ENCODE data around the gene PRDM16. TPM values are rescaled to one million over a fixed set of nuclear protein-coding genes. Genes with fewer than 3 reads are reported as not detected.

PRDM16 gene
- total and polyA plus RNA-seq, 2 experiments from 2014 or later: 41.8 to 55.8 TPM

- H3K27ac ChIP-seq: peak overlapping the region; percentile 75
- H3K4me1 ChIP-seq (ENCODE audit: low read depth): peaks cover 16% of the 10 kb centered on the region
- peak in 1 of 2 donors; percentile 45 for DNase-seq (ENCODE audit: low read depth in 1 of 2, low spot score in 1 of 2)
- H3K4me3 ChIP-seq: no peak overlapping the region
- H3K27me3 ChIP-seq: no peaks in the 10 kb centered on the region
- no peaks in the 10 kb centered on the region for H3K9me3 ChIP-seq (ENCODE audit: low read depth)
- no peak for TF ChIP-seq CTCF (IDR thresholded peaks at IDR 0.05; ENCODE audit: low read depth, low read length)
- H3K36me3 ChIP-seq: peaks cover 23% of the 10 kb centered on the region
Observed at GRCh38 chr1:3423896-3424611, 355.1 kb downstream of the PRDM16 start.

GRCh38 chr1:3425486-3426215 lies 356.6 kb downstream of the PRDM16 start:
- Histone ChIP-seq H3K27ac (no peak overlapping the region), H3K4me1 (ENCODE audit: low read depth) (peaks cover 16% of the 10 kb centered on the region), H3K27me3 (no peaks in the 10 kb centered on the region), H3K4me3 (no peak overlapping the region), H3K9me3 (ENCODE audit: low read depth) (no peaks in the 10 kb centered on the region), H3K36me3 (peaks cover 18% of the 10 kb centered on the region)
- DNase-seq (ENCODE audit: low read depth in 1 of 2, low spot score in 1 of 2): no peak
- no peak for TF ChIP-seq CTCF (IDR thresholded peaks at IDR 0.05; ENCODE audit: low read depth, low read length)

- peaks cover 16% of the 10 kb centered on the region for H3K4me1 ChIP-seq (ENCODE audit: low read depth)
- H3K27ac ChIP-seq: no peak overlapping the region
- H3K9me3 ChIP-seq (ENCODE audit: low read depth): no peaks in the 10 kb centered on the region
- peaks cover 15% of the 10 kb centered on the region for H3K36me3 ChIP-seq
- no peak for DNase-seq (ENCODE audit: low read depth in 1 of 2, low spot score in 1 of 2)
- H3K4me3 ChIP-seq: no peak overlapping the region
- TF ChIP-seq CTCF (IDR thresholded peaks at IDR 0.05; ENCODE audit: low read depth, low read length): no peak
- H3K27me3 ChIP-seq: no peaks in the 10 kb centered on the region
Observed at GRCh38 chr1:3426956-3427535, 358.0 kb downstream of the PRDM16 start.

GRCh38 chr1:3427711-3428704 lies 359.0 kb downstream of the PRDM16 start:
- TF ChIP-seq CTCF (IDR thresholded peaks at IDR 0.05; ENCODE audit: low read depth, low read length): no peak
- H3K4me1 ChIP-seq (ENCODE audit: low read depth): peaks cover 16% of the 10 kb centered on the region
- H3K27ac ChIP-seq: no peak overlapping the region
- DNase-seq (ENCODE audit: low read depth in 1 of 2, low spot score in 1 of 2): no peak
- H3K9me3 ChIP-seq (ENCODE audit: low read depth): no peaks in the 10 kb centered on the region
- H3K36me3 ChIP-seq: peaks cover 15% of the 10 kb centered on the region
- H3K27me3 ChIP-seq: no peaks in the 10 kb centered on the region
- H3K4me3 ChIP-seq: no peak overlapping the region

GRCh38 chr1:3428899-3429298 lies 359.9 kb downstream of the PRDM16 start:
- peaks cover 15% of the 10 kb centered on the region for H3K36me3 ChIP-seq
- no peaks in the 10 kb centered on the region for H3K27me3 ChIP-seq
- no peak overlapping the region for H3K4me3 ChIP-seq
- TF ChIP-seq CTCF (IDR thresholded peaks at IDR 0.05; ENCODE audit: low read depth, low read length): no peak
- H3K4me1 ChIP-seq (ENCODE audit: low read depth): peaks cover 7% of the 10 kb centered on the region
- DNase-seq (ENCODE audit: low read depth in 1 of 2, low spot score in 1 of 2): no peak
- no peaks in the 10 kb centered on the region for H3K9me3 ChIP-seq (ENCODE audit: low read depth)
- no peak overlapping the region for H3K27ac ChIP-seq

Data from cardiac muscle cell (in vitro differentiated cells and primary cell).